K562 (cell line): ENCODE data around the gene CARMIL3. TPM values are rescaled to one million over a fixed set of nuclear protein-coding genes. Genes with fewer than 3 reads are reported as not detected.
A peak's percentile ranks its signal among the peaks of the same experiment; 100 is the strongest.

Source experiments
- ARID2 ChIP-seq: fragments of 450-650 bp; IDR thresholded peaks from 2 replicates; pipeline ENCODE4 v1.6.1; 2017; ENCODE audit warnings: antibody characterized with exemption, mild to moderate bottlenecking
- BRD4 ChIP-seq: fragments of 200-600 bp; sonication (generic); IDR thresholded peaks from 2 replicates; pipeline ENCODE4 v1.6.1; 2017; ENCODE audit warnings: inconsistent platforms
- NBN ChIP-seq: fragments of 450-650 bp; IDR thresholded peaks from 2 replicates; pipeline ENCODE4 v1.6.1; 2016; ENCODE audit warnings: low read depth, mild to moderate bottlenecking
- PCBP1 ChIP-seq: fragments of 200-400 bp; formaldehyde crosslinking; IDR thresholded peaks from 2 replicates; pipeline ENCODE4 v1.6.1; 2018; ENCODE audit warnings: mild to moderate bottlenecking, low read depth, low read length; ENCODE audit not compliant: poor library complexity, severe bottlenecking
- PCBP2 ChIP-seq: fragments of 200-400 bp; formaldehyde crosslinking; IDR thresholded peaks from 2 replicates; pipeline ENCODE4 v1.6.1; 2018; ENCODE audit warnings: low read length, low read depth, mild to moderate bottlenecking, moderate library complexity; ENCODE audit not compliant: poor library complexity, severe bottlenecking
- RBM39 ChIP-seq: fragments of 200-400 bp; formaldehyde crosslinking; optimal IDR thresholded peaks from 2 replicates; pipeline ENCODE3; 2018; ENCODE audit warnings: low read depth, low read length
- STAT5B ChIP-seq: fragments of 250-450 bp; sonication (Bioruptor Pico); IDR thresholded peaks from 2 replicates; pipeline ENCODE4 v1.8.0; 2021; ENCODE audit warnings: mild to moderate bottlenecking, inconsistent platforms
- TAL1 ChIP-seq: fragments of 450-650 bp; IDR thresholded peaks from 2 replicates; pipeline ENCODE4 v1.6.1; 2016; ENCODE audit warnings: mild to moderate bottlenecking
- polyA plus RNA-seq, 8 experiments: library from polyadenylated mRNA; depleted of rRNA in 4 of 8; stranded (reverse) in 5 of 8; unstranded in 3 of 8; fragments of >200 nt; fragmentation: Nextera tagmentation in 2 of 8; fragmentation: Illumina TruSeq in 1 of 8; extraction: Ambion mirVana in 2 of 8; extraction: Trizol in 1 of 8; gene quantifications; 2 replicates each; pipeline versions ENCODE4 v1.2.1 to v1.2.3, GENCODE V29; 2011 to 2014; ENCODE audit warnings: inconsistent platforms in 1 of 8, missing spikeins in 1 of 8
- total RNA-seq, 7 experiments: library from RNA; depleted of rRNA in 6 of 7; stranded (reverse); fragments of >200 nt in 6 of 7; fragmentation: Illumina TruSeq in 2 of 7; extraction: Trizol in 2 of 7; gene quantifications; 2 replicates each; pipeline versions ENCODE4 v1.2.1 to v1.2.3, GENCODE V29; 2011 to 2021; ENCODE audit warnings: low replicate concordance in 1 of 7
- TF ChIP-seq, protein P1 (sequence below), 2 experiments: fragments of 450-650 bp; IDR thresholded peaks; 2 replicates each; pipeline ENCODE4 v1.6.1; 2016; ENCODE audit warnings: mild to moderate bottlenecking in 2 of 2, borderline replicate concordance in 1 of 2, low read depth in 1 of 2, moderate library complexity in 1 of 2
- TF ChIP-seq, protein P2 (sequence below): fragments of 250-450 bp; sonication (Bioruptor Pico); IDR thresholded peaks from 2 replicates; pipeline ENCODE4 v1.4.0; 2020; ENCODE audit warnings: mild to moderate bottlenecking, moderate library complexity, borderline replicate concordance
- TF ChIP-seq, protein P3 (sequence below), 2 experiments: fragments of 450-650 bp; IDR thresholded peaks; 2 replicates each; pipeline ENCODE4 v1.6.1; 2016

The CARMIL3 gene
- total and polyA plus RNA-seq, 9 of the 15 experiments (the other 6 are each of a cell fraction or from before 2014, with no cell fraction given) = 0.01 to 0.11 (median 0.05) TPM; not detected in 5

DNA sequence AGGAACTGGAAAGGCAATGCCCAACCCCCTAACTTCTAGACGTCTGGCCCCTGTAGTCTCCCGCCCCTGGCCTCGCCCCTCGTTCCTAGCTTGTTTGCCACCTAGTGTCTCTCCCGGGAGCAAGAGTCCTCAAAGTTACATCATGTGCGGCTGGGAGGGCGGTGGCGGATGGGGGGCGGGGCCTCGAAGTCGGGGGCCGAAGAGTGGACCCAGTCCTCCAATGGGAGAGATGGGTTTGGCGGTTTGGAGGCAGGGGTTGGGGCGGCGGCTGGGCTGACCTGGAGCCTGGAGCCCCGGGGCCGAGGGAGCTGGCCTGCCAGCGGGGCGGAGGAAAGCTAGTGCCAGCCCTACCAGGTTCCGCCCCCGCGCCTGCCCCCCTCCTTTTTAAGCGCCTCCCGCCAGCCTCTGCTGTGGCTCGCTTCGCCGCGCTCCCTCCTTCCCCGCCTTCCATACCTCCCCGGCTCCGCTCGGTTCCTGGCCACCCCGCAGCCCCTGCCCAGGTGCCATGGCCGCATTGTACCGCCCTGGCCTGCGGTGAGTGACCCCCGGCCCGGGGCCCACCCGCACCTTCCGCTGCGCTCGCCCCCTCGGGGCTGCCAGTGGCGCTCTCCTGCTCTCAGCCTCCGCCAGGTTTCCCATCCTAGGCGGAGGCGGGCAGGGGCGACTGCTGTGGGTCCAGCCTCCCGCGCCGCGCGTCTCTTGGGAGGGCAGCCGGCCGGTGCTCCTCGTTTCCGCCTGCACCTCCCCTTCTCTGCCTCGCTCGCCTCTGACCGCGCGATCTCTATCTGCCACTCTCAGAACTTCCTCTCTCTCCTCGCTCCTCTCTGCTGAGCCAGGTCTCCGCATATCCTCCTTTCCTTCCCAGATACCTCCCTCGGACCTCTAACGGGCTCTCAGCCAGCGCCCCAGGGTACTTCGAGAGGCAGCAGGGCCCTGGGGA lies 42.4 kb downstream of the CARMIL3 start, which contains the start of gene PCK2 (continued):
- TF ChIP-seq, protein P1, sequence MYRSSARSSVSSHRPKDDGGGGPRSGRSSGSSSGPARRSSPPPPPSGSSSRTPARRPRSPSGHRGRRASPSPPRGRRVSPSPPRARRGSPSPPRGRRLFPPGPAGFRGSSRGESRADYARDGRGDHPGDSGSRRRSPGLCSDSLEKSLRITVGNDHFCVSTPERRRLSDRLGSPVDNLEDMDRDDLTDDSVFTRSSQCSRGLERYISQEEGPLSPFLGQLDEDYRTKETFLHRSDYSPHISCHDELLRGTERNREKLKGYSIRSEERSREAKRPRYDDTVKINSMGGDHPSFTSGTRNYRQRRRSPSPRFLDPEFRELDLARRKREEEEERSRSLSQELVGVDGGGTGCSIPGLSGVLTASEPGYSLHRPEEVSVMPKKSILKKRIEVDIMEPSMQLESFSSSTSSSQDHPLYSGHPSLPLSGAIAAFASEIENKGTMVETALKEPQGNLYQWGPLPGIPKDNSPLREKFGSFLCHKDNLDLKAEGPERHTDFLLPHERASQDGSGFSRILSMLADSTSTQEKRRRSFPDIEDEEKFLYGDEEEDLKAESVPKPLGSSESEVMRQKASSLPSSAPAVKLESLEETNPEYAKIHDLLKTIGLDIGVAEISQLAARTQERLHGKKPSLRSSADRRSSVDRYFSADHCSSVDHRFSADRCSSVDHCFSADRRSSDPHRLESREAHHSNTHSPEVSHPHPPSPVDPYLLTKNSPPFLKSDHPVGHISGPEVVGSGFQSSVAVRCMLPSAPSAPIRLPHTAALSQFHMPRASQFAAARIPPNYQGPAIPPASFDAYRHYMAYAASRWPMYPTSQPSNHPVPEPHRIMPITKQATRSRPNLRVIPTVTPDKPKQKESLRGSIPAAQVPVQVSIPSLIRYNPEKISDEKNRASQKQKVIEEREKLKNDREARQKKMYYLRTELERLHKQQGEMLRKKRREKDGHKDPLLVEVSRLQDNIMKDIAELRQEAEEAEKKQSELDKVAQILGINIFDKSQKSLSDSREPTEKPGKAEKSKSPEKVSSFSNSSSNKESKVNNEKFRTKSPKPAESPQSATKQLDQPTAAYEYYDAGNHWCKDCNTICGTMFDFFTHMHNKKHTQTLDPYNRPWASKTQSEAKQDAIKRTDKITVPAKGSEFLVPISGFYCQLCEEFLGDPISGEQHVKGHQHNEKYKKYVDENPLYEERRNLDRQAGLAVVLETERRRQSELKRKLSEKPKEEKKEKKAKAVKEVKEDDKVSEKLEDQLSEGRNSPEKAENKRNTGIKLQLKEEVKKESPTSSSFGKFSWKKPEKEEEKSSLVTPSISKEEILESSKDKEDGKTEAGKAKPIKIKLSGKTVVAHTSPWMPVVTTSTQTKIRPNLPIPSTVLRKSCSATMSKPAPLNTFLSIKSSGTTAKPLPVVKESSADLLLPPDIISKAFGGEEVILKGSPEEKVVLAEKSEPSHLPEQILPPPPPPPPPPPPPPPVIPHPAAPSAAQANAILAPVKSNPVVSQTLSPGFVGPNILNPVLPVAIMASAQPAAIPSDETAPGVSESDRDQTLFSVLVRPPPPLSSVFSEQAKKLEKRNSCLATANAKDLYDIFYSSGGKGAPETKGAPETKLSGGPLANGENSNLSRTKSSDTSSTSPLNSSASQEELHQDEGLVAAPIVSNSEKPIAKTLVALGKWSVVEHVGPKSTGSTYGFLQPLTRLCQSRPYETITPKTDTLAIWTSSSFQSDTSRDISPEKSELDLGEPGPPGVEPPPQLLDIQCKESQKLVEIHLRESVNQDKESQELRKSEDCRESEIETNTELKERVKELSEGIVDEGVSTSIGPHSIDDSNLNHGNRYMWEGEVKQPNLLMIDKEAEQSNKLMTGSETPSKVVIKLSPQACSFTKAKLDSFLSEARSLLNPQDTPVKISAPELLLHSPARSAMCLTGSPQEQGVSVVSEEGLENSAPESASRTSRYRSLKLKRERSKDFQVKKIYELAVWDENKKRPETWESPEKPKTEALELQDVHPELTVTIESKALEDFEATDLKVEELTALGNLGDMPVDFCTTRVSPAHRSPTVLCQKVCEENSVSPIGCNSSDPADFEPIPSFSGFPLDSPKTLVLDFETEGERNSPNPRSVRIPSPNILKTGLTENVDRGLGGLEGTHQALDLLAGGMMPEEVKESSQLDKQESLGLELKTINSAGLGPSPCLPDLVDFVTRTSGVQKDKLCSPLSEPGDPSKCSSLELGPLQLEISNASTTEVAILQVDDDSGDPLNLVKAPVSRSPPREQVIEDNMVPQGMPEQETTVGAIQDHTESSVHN (IDR thresholded peaks at IDR 0.05; ENCODE audit: borderline replicate concordance in 1 of 2, low read depth in 1 of 2) = no peak
- TF ChIP-seq, protein P2, sequence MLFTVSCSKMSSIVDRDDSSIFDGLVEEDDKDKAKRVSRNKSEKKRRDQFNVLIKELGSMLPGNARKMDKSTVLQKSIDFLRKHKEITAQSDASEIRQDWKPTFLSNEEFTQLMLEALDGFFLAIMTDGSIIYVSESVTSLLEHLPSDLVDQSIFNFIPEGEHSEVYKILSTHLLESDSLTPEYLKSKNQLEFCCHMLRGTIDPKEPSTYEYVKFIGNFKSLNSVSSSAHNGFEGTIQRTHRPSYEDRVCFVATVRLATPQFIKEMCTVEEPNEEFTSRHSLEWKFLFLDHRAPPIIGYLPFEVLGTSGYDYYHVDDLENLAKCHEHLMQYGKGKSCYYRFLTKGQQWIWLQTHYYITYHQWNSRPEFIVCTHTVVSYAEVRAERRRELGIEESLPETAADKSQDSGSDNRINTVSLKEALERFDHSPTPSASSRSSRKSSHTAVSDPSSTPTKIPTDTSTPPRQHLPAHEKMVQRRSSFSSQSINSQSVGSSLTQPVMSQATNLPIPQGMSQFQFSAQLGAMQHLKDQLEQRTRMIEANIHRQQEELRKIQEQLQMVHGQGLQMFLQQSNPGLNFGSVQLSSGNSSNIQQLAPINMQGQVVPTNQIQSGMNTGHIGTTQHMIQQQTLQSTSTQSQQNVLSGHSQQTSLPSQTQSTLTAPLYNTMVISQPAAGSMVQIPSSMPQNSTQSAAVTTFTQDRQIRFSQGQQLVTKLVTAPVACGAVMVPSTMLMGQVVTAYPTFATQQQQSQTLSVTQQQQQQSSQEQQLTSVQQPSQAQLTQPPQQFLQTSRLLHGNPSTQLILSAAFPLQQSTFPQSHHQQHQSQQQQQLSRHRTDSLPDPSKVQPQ = no peak
- TF ChIP-seq PCBP2 (peak; percentile 99), ARID2 (no peak), STAT5B (CRISPR knock-in tag) (no peak), PCBP1 (peak; percentile 95), BRD4 (0 out of 2 replicates have a peak, but pooled peaks have one; percentile 29), NBN (no peak), TAL1 (no peak), RBM39 (no peak)
- TF ChIP-seq, protein P3, sequence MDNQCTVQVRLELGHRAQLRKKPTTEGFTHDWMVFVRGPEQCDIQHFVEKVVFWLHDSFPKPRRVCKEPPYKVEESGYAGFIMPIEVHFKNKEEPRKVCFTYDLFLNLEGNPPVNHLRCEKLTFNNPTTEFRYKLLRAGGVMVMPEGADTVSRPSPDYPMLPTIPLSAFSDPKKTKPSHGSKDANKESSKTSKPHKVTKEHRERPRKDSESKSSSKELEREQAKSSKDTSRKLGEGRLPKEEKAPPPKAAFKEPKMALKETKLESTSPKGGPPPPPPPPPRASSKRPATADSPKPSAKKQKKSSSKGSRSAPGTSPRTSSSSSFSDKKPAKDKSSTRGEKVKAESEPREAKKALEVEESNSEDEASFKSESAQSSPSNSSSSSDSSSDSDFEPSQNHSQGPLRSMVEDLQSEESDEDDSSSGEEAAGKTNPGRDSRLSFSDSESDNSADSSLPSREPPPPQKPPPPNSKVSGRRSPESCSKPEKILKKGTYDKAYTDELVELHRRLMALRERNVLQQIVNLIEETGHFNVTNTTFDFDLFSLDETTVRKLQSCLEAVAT (IDR thresholded peaks at IDR 0.05) = peak in 1 of 2 experiments; percentile 75; a peak in 2 of 4 replicates
